ENCODE measurements around the gene CD2BP2. TPM values are rescaled to one million over a fixed set of nuclear protein-coding genes. Genes with fewer than 3 reads are reported as not detected.
A peak's percentile ranks its signal among the peaks of the same experiment; 100 is the strongest.

CD2BP2 gene
- total and polyA plus RNA-seq, 2 of the 13 experiments (the other 11 are each of a cell fraction or from before 2014, with no cell fraction given), result 24.9 to 54.6 TPM

GRCh38 chr16:30352488-30353401 lies 2.4 kb downstream of the CD2BP2 start (continued):
- no peak for TF ChIP-seq ZNF616 (CRISPR knock-in tag; IDR thresholded peaks at IDR 0.05; ENCODE audit: low read depth)
- no peak for TF ChIP-seq ADNP (CRISPR knock-in tag; IDR thresholded peaks at IDR 0.05)
- no peak for TF ChIP-seq PAX8 (CRISPR knock-in tag; IDR thresholded peaks at IDR 0.05; ENCODE audit: borderline replicate concordance)
- TF ChIP-seq, protein P1, sequence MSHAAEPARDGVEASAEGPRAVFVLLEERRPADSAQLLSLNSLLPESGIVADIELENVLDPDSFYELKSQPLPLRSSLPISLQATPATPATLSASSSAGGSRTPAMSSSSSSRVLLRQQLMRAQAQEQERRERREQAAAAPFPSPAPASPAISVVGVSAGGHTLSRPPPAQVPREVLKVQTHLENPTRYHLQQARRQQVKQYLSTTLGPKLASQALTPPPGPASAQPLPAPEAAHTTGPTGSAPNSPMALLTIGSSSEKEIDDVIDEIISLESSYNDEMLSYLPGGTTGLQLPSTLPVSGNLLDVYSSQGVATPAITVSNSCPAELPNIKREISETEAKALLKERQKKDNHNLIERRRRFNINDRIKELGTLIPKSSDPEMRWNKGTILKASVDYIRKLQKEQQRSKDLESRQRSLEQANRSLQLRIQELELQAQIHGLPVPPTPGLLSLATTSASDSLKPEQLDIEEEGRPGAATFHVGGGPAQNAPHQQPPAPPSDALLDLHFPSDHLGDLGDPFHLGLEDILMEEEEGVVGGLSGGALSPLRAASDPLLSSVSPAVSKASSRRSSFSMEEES (CRISPR knock-in tag; IDR thresholded peaks at IDR 0.05), result no peak
- 0 out of 2 replicates have a peak, but pooled peaks have one; percentile 37 for TF ChIP-seq ZNF205 (CRISPR knock-in tag; IDR thresholded peaks at IDR 0.05)
- no peak for TF ChIP-seq JUNB (CRISPR knock-in tag; IDR thresholded peaks at IDR 0.05; ENCODE audit: borderline replicate concordance)
- TF ChIP-seq CEBPG (CRISPR knock-in tag; IDR thresholded peaks at IDR 0.05), result no peak
- TF ChIP-seq THAP11 (CRISPR knock-in tag; IDR thresholded peaks at IDR 0.05), result peak; percentile 39; the same call in 1 of the 2 replicates
- TF ChIP-seq, protein P2, sequence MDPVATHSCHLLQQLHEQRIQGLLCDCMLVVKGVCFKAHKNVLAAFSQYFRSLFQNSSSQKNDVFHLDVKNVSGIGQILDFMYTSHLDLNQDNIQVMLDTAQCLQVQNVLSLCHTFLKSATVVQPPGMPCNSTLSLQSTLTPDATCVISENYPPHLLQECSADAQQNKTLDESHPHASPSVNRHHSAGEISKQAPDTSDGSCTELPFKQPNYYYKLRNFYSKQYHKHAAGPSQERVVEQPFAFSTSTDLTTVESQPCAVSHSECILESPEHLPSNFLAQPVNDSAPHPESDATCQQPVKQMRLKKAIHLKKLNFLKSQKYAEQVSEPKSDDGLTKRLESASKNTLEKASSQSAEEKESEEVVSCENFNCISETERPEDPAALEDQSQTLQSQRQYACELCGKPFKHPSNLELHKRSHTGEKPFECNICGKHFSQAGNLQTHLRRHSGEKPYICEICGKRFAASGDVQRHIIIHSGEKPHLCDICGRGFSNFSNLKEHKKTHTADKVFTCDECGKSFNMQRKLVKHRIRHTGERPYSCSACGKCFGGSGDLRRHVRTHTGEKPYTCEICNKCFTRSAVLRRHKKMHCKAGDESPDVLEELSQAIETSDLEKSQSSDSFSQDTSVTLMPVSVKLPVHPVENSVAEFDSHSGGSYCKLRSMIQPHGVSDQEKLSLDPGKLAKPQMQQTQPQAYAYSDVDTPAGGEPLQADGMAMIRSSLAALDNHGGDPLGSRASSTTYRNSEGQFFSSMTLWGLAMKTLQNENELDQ (CRISPR knock-in tag; IDR thresholded peaks at IDR 0.05; ENCODE audit: borderline replicate concordance), result no peak
- TF ChIP-seq, protein P3, sequence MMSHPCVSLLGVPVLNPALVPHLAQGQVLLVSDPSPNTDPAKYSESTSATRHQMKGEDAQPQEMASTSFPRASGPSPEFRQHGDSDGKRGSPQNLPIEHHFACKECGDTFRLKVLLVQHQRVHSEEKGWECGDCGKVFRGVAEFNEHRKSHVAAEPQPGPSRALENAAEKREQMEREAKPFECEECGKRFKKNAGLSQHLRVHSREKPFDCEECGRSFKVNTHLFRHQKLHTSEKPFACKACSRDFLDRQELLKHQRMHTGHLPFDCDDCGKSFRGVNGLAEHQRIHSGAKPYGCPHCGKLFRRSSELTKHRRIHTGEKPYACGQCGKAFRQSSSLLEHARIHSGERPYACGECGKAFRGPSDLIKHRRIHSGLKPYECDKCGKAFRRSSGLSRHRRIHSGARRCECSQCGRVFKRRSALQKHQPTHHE (CRISPR knock-in tag; IDR thresholded peaks at IDR 0.05; ENCODE audit: borderline replicate concordance), result no peak
- no peak for TF ChIP-seq MEIS2 (CRISPR knock-in tag; IDR thresholded peaks at IDR 0.05)
- TF ChIP-seq ZSCAN30 (CRISPR knock-in tag; IDR thresholded peaks at IDR 0.05), result no peak
- TF ChIP-seq NFE2L2 (IDR thresholded peaks at IDR 0.05; ENCODE audit: low read length), result no peak
- no peak for TF ChIP-seq WIZ (CRISPR knock-in tag; IDR thresholded peaks at IDR 0.05)
- no peak; the same call in 1 of the 2 replicates for TF ChIP-seq HOXA3 (CRISPR knock-in tag; IDR thresholded peaks at IDR 0.05)
- TF ChIP-seq, protein P4, sequence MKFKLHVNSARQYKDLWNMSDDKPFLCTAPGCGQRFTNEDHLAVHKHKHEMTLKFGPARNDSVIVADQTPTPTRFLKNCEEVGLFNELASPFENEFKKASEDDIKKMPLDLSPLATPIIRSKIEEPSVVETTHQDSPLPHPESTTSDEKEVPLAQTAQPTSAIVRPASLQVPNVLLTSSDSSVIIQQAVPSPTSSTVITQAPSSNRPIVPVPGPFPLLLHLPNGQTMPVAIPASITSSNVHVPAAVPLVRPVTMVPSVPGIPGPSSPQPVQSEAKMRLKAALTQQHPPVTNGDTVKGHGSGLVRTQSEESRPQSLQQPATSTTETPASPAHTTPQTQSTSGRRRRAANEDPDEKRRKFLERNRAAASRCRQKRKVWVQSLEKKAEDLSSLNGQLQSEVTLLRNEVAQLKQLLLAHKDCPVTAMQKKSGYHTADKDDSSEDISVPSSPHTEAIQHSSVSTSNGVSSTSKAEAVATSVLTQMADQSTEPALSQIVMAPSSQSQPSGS (CRISPR knock-in tag; IDR thresholded peaks at IDR 0.05), result no peak
- no peak for TF ChIP-seq MIER2 (CRISPR knock-in tag; IDR thresholded peaks at IDR 0.05)
- TF ChIP-seq KDM1A (CRISPR knock-in tag; IDR thresholded peaks at IDR 0.05), result no peak
- TF ChIP-seq, protein P5, sequence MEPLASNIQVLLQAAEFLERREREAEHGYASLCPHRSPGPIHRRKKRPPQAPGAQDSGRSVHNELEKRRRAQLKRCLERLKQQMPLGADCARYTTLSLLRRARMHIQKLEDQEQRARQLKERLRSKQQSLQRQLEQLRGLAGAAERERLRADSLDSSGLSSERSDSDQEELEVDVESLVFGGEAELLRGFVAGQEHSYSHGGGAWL (CRISPR knock-in tag; IDR thresholded peaks at IDR 0.05), result 0 out of 2 replicates have a peak, but pooled peaks have one; percentile 31
- TF ChIP-seq, protein P6, sequence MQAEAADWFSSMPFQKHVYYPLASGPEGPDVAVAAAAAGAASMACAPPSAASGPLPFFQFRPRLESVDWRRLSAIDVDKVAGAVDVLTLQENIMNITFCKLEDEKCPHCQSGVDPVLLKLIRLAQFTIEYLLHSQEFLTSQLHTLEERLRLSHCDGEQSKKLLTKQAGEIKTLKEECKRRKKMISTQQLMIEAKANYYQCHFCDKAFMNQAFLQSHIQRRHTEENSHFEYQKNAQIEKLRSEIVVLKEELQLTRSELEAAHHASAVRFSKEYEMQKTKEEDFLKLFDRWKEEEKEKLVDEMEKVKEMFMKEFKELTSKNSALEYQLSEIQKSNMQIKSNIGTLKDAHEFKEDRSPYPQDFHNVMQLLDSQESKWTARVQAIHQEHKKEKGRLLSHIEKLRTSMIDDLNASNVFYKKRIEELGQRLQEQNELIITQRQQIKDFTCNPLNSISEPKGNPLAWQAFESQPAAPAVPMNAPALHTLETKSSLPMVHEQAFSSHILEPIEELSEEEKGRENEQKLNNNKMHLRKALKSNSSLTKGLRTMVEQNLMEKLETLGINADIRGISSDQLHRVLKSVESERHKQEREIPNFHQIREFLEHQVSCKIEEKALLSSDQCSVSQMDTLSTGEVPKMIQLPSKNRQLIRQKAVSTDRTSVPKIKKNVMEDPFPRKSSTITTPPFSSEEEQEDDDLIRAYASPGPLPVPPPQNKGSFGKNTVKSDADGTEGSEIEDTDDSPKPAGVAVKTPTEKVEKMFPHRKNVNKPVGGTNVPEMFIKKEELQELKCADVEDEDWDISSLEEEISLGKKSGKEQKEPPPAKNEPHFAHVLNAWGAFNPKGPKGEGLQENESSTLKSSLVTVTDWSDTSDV (CRISPR knock-in tag; IDR thresholded peaks at IDR 0.05), result no peak
